ENCODE measurements around the gene SCGN. TPM values are rescaled to one million over a fixed set of nuclear protein-coding genes. Genes with fewer than 3 reads are reported as not detected.
A peak's percentile ranks its signal among the peaks of the same experiment; 100 is the strongest.

The SCGN gene
- not detected for total RNA-seq

DNA sequence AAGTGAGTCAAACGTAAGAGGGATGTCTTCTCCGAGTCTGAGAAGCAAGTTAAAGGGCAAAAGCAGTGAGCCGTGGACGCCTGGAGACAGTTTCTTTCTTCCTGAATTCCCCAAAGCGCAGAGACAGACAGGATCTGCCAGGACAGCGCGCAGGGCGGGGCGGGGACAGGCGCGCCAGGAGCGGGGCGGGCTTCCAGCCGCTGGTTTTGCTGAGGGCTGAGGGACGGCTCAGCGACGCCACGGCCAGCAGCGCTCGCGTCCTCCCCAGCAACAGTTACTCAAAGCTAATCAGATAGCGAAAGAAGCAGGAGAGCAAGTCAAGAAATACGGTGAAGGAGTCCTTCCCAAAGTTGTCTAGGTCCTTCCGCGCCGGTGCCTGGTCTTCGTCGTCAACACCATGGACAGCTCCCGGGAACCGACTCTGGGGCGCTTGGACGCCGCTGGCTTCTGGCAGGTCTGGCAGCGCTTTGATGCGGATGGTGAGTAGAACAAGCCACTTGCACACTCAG lies at the start of gene SCGN:
Gene SCGN, plus strand, starts transcription at position 209 of the 509 bp plus-strand sequence. Its CDS starts 189 bp downstream, at position 398.
- DNase-seq (ENCODE audit: low spot score): peak; percentile 66

DNA sequence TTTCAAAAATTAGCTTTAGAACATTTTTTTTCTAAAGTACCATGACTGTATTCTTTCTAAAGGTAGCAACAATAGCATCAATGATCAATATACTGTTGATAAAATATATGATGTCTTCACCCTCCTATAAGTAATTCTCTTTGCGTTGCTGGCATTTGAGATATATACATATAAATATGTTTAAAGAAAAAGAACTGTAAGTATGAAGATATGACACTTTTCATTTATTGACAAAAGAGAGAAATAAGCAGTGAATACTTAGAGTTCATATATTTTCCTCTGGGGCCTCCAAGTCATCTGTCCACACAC lies 49.4 kb upstream of the SCGN start:
- no peak for DNase-seq (ENCODE audit: low spot score)

DNA sequence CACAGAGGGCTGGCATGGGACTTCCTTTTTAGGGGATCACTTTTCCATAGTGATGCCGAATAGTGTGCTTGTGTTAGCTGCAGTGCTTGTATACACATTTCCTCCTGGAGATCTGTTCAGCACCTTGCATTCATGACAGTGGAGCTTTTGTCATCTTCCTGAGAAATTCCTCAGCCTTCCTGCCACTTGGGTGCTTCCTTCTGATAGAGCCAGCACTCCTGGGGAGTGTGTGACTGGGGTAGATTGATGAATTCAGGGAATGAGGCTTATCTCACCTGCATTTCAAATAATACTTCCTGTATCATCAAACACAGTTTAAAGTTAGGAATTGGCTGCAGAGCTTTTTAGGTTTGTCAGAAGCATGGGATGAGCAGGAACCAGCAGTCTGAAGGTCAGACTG lies 48.8 kb upstream of the SCGN start:
- DNase-seq (ENCODE audit: low spot score): no peak

DNA sequence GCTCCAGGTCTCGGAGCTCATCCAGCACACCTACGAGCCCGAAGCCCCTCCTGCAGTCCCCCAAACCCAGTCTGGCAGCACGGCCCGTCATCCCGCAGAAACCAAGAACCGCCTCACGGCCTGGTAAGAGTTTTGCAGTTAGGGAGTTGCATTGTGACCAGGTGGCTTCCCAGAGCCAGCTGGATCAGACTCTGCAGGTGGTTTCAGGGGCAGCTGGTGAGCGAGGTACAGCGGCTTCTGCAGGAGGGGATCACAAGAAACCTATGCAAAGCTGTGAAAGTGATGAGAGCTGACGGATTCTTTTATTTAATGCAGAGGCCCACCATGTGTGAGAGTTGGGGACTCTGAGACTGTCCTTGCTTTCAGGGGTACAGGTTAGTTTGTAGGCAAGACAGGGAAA lies 45.9 kb upstream of the SCGN start:
- no peak for DNase-seq (ENCODE audit: low spot score)

- no peak for DNase-seq (ENCODE audit: low spot score)
These were observed 43.3 kb upstream of the SCGN start for GRCh38 chr6:25608558-25609174.

DNA sequence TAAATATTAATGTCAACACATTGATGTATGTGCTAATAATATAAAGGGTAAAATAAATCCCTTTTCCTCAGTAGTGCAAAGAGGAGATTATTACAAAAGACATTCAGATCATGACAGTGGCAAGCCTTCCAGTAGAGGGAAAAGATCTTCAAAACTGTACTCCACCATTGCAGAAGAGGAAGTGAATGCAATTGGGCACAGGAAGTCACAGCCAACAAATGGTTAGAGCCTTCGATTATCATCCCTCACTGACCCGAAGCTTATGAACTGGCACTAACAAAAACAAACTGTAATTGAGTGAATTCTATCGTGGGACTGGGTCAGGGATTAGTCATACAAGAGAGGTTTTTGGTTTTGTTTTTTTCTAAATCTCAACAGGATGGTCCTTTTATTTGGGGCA lies 39.3 kb upstream of the SCGN start:
- DNase-seq (ENCODE audit: low spot score): no peak

DNA sequence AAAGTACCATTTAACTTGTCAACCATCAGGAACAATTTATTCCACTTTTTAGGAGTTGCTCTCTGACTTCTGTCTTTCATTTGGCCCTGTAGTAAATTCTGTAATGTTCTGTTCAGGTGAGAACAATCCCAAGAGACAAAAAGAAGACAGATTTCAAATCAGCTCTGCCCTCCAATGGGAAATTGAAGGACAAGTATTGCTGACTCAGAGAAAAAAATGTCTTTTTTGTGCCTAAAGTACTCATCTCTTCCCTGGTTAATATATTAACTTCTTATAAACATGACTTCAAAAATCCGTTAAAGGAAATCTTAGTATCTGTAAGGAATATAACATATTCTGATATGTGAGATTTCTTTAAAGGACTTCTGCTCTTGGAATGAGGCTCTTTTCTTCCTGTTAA lies 38.6 kb upstream of the SCGN start:
- DNase-seq (ENCODE audit: low spot score): no peak

- no peak for DNase-seq (ENCODE audit: low spot score)
These were observed 38.0 kb upstream of the SCGN start for GRCh38 chr6:25614052-25614451.

DNA sequence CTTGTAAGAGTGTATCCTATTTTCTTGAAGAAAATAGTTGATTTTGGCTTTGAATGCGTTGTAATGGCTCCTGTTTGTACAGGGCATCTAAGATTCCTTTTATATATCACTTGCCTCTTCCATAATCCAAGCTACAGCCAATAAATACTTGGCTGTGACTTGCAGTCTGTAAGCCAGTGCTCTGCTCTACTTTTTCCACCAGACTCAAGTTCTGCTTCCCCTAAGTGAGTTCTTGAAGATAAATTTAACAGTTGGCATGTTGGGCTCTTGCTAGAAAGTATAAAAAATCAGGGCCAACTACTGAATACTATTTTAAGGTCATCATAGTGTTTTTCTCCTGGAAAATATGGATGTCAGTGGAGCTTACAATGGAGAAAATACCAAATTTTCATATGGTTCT lies 36.5 kb upstream of the SCGN start:
- no peak for DNase-seq (ENCODE audit: low spot score)

GRCh38 chr6:25617997-25618396 lies 34.0 kb upstream of the SCGN start:
- DNase-seq (ENCODE audit: low spot score): no peak

- DNase-seq (ENCODE audit: low spot score): no peak
These were observed 32.8 kb upstream of the SCGN start for GRCh38 chr6:25619217-25619616.

GRCh38 chr6:25620391-25620790 lies 31.6 kb upstream of the SCGN start:
- no peak for DNase-seq (ENCODE audit: low spot score)

- DNase-seq (ENCODE audit: low spot score): no peak
These were observed 28.9 kb upstream of the SCGN start for GRCh38 chr6:25623065-25623464.

- no peak for DNase-seq (ENCODE audit: low spot score)
These were observed 28.1 kb upstream of the SCGN start for GRCh38 chr6:25623879-25624278.

GRCh38 chr6:25627001-25627400 lies 25.0 kb upstream of the SCGN start:
- no peak for DNase-seq (ENCODE audit: low spot score)

DNA sequence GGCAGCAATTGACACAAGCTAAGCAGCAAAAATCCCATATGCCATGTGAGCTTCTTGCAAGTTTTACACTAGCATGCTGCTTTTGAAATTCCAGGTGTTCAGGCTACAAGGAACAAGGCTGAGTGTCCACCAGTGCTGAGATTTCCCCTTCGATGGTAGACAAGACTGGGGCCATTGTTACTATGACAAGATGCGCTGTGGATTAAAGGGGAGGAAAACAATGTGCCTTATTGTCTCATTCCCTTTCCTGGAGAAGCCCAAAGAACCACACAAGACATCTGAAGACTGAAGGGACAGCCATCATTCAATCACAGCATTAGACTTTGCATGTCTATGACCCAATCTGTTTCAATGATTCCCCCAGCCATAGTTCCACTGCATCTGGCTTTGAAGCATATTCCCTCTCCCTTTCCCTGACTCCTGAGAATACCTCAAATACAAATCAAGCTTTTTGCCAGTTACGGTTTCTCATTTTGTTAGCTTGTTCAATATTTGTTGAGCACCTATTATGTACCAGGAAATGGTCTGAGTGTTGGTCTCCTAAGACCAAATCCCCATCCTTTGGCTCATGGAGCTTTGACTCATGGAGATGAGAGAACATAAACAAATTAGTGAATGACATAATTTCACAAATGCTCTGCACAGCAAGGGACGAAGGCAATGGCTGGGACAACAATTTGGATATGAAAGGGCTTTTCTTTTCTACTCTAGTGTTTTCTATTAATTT lies 23.4 kb upstream of the SCGN start:
- DNase-seq (ENCODE audit: low spot score): no peak

GRCh38 chr6:25629198-25629576 lies 22.8 kb upstream of the SCGN start:
- no peak for DNase-seq (ENCODE audit: low spot score)

DNA sequence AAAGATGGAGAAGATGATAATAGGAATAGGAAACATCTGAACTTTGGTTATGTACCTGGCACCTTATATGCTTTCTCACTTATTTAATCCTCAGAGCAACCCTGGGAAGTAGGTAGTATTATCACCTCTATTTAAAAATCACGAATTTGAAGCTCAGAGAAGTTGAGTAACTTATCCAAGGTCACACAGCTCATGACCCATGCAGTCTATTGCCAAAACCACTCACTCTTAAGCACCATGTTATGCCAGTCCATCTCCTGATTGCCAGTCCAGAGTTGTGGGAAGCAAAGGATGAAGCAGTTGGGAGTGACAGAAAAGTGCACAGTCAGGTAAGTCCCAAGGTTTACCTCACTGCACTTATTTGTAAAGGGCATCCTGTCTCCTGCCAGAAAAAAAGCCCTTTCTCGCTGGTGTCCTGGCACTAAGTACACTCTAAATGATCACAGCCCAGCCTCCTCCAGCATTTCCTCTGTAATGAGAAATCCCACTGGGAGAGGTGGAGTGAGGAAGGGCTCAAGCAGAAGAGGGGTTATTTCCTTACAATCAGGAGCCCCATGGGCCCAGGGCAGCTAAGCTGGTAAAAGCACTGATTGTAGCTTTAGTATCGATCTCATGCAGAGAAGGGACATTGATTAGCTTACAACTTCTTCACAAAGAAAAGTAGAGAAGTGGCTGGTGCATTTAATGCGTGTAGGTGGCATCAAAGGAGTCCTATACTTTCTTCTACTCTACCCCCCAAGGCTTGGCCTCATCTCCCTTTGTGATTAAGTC lies 21.3 kb upstream of the SCGN start:
- no peak for DNase-seq (ENCODE audit: low spot score)

- no peak for DNase-seq (ENCODE audit: low spot score)
These were observed 16.1 kb upstream of the SCGN start for GRCh38 chr6:25635886-25636317.

GRCh38 chr6:25637211-25637610 lies 14.8 kb upstream of the SCGN start:
- no peak for DNase-seq (ENCODE audit: low spot score)

GRCh38 chr6:25637960-25638434 lies 14.0 kb upstream of the SCGN start:
- no peak for DNase-seq (ENCODE audit: low spot score)

- DNase-seq (ENCODE audit: low spot score): no peak
These were observed 12.4 kb upstream of the SCGN start for GRCh38 chr6:25639653-25640052.

GRCh38 chr6:25640446-25640845 lies 11.6 kb upstream of the SCGN start:
- no peak for DNase-seq (ENCODE audit: low spot score)

All from ureter (tissue), 1 donor.